Panc1 (cell line): ENCODE data around the gene MDH2.

Experiments used
- POLR2AphosphoS5 ChIP-seq: IDR thresholded peaks from 2 replicates; pipeline ENCODE4 v1.6.1; 2012; ENCODE audit warnings: mild to moderate bottlenecking, low read depth, low read length, moderate library complexity
- REST ChIP-seq, 2 experiments: IDR thresholded peaks; 2 replicates each; pipeline ENCODE4 v1.6.1; 2011 to 2012; ENCODE audit warnings: low read depth in 2 of 2, control low read depth in 1 of 2, low read length in 1 of 2, mild to moderate bottlenecking in 1 of 2, moderate library complexity in 1 of 2; ENCODE audit not compliant: insufficient read depth in 1 of 2
- TF ChIP-seq, protein P1 (sequence below): fragments of 450-650 bp; IDR thresholded peaks from 2 replicates; pipeline ENCODE4 v1.5.1; 2017; ENCODE audit warnings: mild to moderate bottlenecking

GRCh38 chr7:76022026-76022780 is 25.7 kb upstream of the MDH2 start:
- TF ChIP-seq, protein P1, sequence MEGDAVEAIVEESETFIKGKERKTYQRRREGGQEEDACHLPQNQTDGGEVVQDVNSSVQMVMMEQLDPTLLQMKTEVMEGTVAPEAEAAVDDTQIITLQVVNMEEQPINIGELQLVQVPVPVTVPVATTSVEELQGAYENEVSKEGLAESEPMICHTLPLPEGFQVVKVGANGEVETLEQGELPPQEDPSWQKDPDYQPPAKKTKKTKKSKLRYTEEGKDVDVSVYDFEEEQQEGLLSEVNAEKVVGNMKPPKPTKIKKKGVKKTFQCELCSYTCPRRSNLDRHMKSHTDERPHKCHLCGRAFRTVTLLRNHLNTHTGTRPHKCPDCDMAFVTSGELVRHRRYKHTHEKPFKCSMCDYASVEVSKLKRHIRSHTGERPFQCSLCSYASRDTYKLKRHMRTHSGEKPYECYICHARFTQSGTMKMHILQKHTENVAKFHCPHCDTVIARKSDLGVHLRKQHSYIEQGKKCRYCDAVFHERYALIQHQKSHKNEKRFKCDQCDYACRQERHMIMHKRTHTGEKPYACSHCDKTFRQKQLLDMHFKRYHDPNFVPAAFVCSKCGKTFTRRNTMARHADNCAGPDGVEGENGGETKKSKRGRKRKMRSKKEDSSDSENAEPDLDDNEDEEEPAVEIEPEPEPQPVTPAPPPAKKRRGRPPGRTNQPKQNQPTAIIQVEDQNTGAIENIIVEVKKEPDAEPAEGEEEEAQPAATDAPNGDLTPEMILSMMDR = no peak
- TF ChIP-seq REST (IDR thresholded peaks at IDR 0.05; ENCODE audit: insufficient read depth in 1 of 2, low read depth in 2 of 2, low read length in 1 of 2) (no peak), POLR2AphosphoS5 (no peak)
